Loucy (cell line): ENCODE measurements around the gene LIPK.

Experiments used
- CTCF ChIP-seq: fragments of 200-600 bp; sonication (generic); conservative IDR thresholded peaks from 2 replicates; pipeline ENCODE4 v1.5.1; 2014; ENCODE audit warnings: mild to moderate bottlenecking, antibody characterized with exemption, low read length
- EZH2phosphoT487 ChIP-seq: fragments of 200-600 bp; IDR thresholded peaks from 2 replicates; pipeline ENCODE4 v1.6.1; 2018; ENCODE audit warnings: antibody characterized with exemption, mild to moderate bottlenecking, moderate library complexity, borderline replicate concordance

- TF ChIP-seq CTCF: no peak
- TF ChIP-seq EZH2phosphoT487: no peak
These were observed 16.7 kb upstream of the LIPK start for GRCh38 chr10:88689366-88689765.
